Mesenchymal stem cell (in vitro differentiated cells and primary cell): ENCODE data around the gene FRAS1.
A peak's percentile ranks its signal among the peaks of the same experiment; 100 is the strongest.

Experiments used
- DNase-seq: peaks from one replicate; pipeline ENCODE4 v3.0.0-alpha.2; 2013
- H2AFZ ChIP-seq: one replicate; pipeline ENCODE4 v1.6.1; 2013; ENCODE audit warnings: low read depth, mild to moderate bottlenecking, control low read depth, inconsistent platforms, low read length, moderate library complexity
- H2AK5ac ChIP-seq: 2 replicates; pipeline ENCODE4 v1.6.1; 2013; ENCODE audit warnings: low read length, moderate library complexity, mild to moderate bottlenecking, inconsistent platforms; ENCODE audit not compliant: severe bottlenecking
- H2BK120ac ChIP-seq: one replicate; pipeline ENCODE4 v1.6.1; 2013; ENCODE audit warnings: low read depth, mild to moderate bottlenecking, inconsistent platforms, low read length, moderate library complexity
- H2BK12ac ChIP-seq, 2 experiments: one replicate each; pipeline ENCODE4 v1.6.1; 2013; ENCODE audit warnings: inconsistent platforms in 2 of 2, low read length in 2 of 2, mild to moderate bottlenecking in 2 of 2, moderate library complexity in 2 of 2, control low read depth in 1 of 2
- H2BK15ac ChIP-seq: one replicate; pipeline ENCODE4 v1.6.1; 2013; ENCODE audit warnings: mild to moderate bottlenecking, low read depth, inconsistent platforms; ENCODE audit not compliant: poor library complexity, severe bottlenecking
- H2BK5ac ChIP-seq: 2 replicates; pipeline ENCODE4 v1.6.1; 2013; ENCODE audit warnings: low read depth, mild to moderate bottlenecking, low read length, control low read depth, inconsistent platforms; ENCODE audit not compliant: poor library complexity, severe bottlenecking
- H3K14ac ChIP-seq, 2 experiments: one replicate each; pipeline ENCODE4 v1.6.1; 2013; ENCODE audit warnings: inconsistent platforms in 2 of 2, low read length in 2 of 2, control low read depth in 1 of 2, mild to moderate bottlenecking in 1 of 2, moderate library complexity in 1 of 2
- H3K18ac ChIP-seq, 2 experiments: one replicate each; pipeline ENCODE4 v1.6.1; 2013; ENCODE audit warnings: inconsistent platforms in 2 of 2, low read length in 2 of 2, control low read depth in 1 of 2, low read depth in 1 of 2, mild to moderate bottlenecking in 1 of 2
- H3K23ac ChIP-seq, 2 experiments: one replicate each; pipeline ENCODE4 v1.6.1; 2013; ENCODE audit warnings: inconsistent platforms in 2 of 2, low read length in 2 of 2, mild to moderate bottlenecking in 2 of 2, moderate library complexity in 2 of 2, control low read depth in 1 of 2
- H3K27ac ChIP-seq: 2 replicates; pipeline ENCODE4 v1.5.1; 2013; ENCODE audit warnings: mild to moderate bottlenecking, moderate library complexity, low read length, control low read depth, inconsistent platforms; ENCODE audit not compliant: poor library complexity, severe bottlenecking
- H3K27me3 ChIP-seq, 2 experiments: 2 replicates each; pipeline versions ENCODE4 v1.6.1 to v1.7.0; 2013; ENCODE audit warnings: low read length in 2 of 2, mild to moderate bottlenecking in 2 of 2, moderate library complexity in 2 of 2, control low read depth in 1 of 2, inconsistent platforms in 1 of 2; ENCODE audit not compliant: control insufficient read depth in 1 of 2, insufficient read depth in 1 of 2
- H3K36me3 ChIP-seq, 2 experiments: 2 replicates each; pipeline versions ENCODE4 v1.6.1 to v1.7.0; 2013; ENCODE audit warnings: low read length in 2 of 2, control low read depth in 1 of 2, inconsistent platforms in 1 of 2, low read depth in 1 of 2, mild to moderate bottlenecking in 1 of 2; ENCODE audit not compliant: insufficient read depth in 2 of 2, control insufficient read depth in 1 of 2
- H3K4ac ChIP-seq, 2 experiments: one replicate each; pipeline ENCODE4 v1.6.1; 2013; ENCODE audit warnings: inconsistent platforms in 2 of 2, low read length in 2 of 2, mild to moderate bottlenecking in 2 of 2, moderate library complexity in 2 of 2, control low read depth in 1 of 2, low read depth in 1 of 2
- H3K4me1 ChIP-seq: 2 replicates; pipeline ENCODE4 v1.6.1; 2013; ENCODE audit warnings: low read depth, low read length, control low read depth; ENCODE audit not compliant: control insufficient read depth, insufficient read depth
- H3K4me2 ChIP-seq: 2 replicates; pipeline ENCODE4 v1.6.1; 2013; ENCODE audit warnings: low read length, mild to moderate bottlenecking, inconsistent platforms; ENCODE audit not compliant: poor library complexity, severe bottlenecking
- H3K4me3 ChIP-seq, 2 experiments: 2 replicates each; pipeline versions ENCODE4 v1.5.1 to v1.7.0; 2013; ENCODE audit warnings: low read length in 2 of 2, mild to moderate bottlenecking in 2 of 2, control low read depth in 1 of 2, low read depth in 1 of 2; ENCODE audit not compliant: insufficient read depth in 1 of 2
- H3K79me1 ChIP-seq: replicated peaks from 2 replicates; pipeline ENCODE4 v1.6.1; 2013; ENCODE audit warnings: mild to moderate bottlenecking, control low read depth, low read length, inconsistent platforms; ENCODE audit not compliant: poor library complexity, severe bottlenecking
- H3K9ac ChIP-seq: 2 replicates; pipeline ENCODE4 v1.7.0; 2013; ENCODE audit warnings: mild to moderate bottlenecking, low read length, moderate library complexity
- H3K9me3 ChIP-seq: 2 replicates; pipeline ENCODE4 v1.7.0; 2013; ENCODE audit warnings: mild to moderate bottlenecking, low read length; ENCODE audit not compliant: control insufficient read depth
- H4K8ac ChIP-seq: one replicate; pipeline ENCODE4 v1.6.1; 2013; ENCODE audit warnings: inconsistent platforms, mild to moderate bottlenecking, low read length, moderate library complexity
- H4K91ac ChIP-seq: one replicate; pipeline ENCODE4 v1.6.1; 2013; ENCODE audit warnings: mild to moderate bottlenecking, low read length, inconsistent platforms
- WGBS: methylation state at CpG from one replicate; pipeline ENCODE4 v1.1.7; 2013; ENCODE audit warnings: mixed read lengths; 5-methylcytosine and 5-hydroxymethylcytosine counted together

FRAS1 gene

DNA sequence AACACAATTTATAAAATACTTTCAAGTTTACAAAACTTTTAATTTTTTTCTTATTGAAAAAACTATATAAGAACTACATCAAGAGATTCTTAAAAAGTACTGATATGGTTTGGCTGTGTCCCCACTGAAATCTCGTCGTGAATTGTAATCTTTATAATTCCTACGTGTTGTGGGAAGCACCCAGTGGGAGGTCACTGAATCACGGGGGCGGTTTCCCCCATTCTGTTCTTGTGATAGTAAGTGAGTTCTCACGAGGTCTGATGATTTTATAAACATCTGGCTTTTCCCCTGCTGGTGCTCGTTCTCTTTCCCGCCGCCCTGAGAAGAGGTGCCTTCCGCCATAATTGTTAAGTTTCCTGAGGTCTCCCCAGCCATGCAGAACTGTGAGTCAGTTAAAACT lies 88.5 kb downstream of the FRAS1 start:
- Histone ChIP-seq H2BK5ac (no peak overlapping the region), H3K27ac (no peak overlapping the region), H3K9ac (no peak overlapping the region), H3K4ac (no peak overlapping the region), H3K79me1 (no peaks in the 10 kb centered on the region), H3K4me3 (no peak overlapping the region), H2AK5ac (no peak overlapping the region), H2AFZ (no peak overlapping the region), H3K4me1 (peaks cover 5% of the 10 kb centered on the region), H4K8ac (no peak overlapping the region), H2BK120ac (no peak overlapping the region), H3K36me3 (no peaks in the 10 kb centered on the region), H4K91ac (no peak overlapping the region), H2BK12ac (no peak overlapping the region), H3K23ac (no peak overlapping the region), H3K14ac (no peak overlapping the region), H3K4me2 (no peak overlapping the region), H3K9me3 (no peaks in the 10 kb centered on the region), H3K18ac (no peak overlapping the region), H3K27me3 (no peaks in the 10 kb centered on the region), H2BK15ac (no peak overlapping the region)
- 77% methylated on average over 10 of the region's 10 CpGs for WGBS
- DNase-seq: no peak

DNA sequence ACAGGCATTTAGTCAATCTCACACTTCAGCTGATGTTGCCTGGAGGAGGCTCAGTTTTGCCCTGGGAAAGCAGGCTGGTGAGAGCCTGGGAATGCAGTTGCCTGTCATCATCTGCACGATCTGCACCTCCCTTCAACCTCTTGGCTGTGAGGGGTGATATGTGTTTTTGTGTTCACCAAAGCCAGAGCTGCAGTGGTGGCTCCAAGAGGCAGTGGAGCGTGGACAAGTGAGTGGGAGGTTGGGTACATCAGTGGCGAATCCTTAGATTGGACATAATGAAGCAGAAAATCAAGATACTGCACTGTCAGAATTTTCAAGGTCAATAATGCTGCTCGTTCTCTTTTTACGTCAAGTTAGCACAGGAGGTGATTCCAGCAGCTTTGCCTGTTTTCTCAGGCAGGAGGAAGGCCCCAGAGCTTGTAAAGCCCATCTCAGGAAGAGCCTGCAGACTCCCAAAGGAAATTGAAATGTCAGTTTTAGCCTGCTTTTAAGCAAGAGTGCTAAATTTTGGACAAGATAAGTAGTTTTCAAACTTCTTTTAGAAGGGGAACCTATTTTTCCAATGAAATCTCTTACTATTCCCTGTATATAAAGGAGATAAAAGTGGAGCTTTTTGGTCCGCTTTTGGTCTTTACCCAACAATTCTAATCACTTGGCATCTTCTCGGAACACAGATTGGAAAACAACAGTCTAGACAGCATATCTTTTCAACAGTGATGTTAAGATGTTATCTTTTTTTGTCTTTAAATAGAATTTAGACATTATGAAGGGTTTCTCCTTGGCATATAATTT lies 92.8 kb downstream of the FRAS1 start:
- H2BK5ac ChIP-seq: no peak overlapping the region
- H3K27ac ChIP-seq: peak overlapping the region; percentile 68
- H3K36me3 ChIP-seq: no peaks in the 10 kb centered on the region
- peaks cover 0 to 4% of the 10 kb centered on the region in 2 experiments for H3K27me3 ChIP-seq
- peaks cover 5% of the 10 kb centered on the region for H3K4me1 ChIP-seq
- no peak overlapping the region for H2BK15ac ChIP-seq
- H4K8ac ChIP-seq: no peak overlapping the region
- H3K79me1 ChIP-seq: no peaks in the 10 kb centered on the region
- no peak for DNase-seq
- H3K14ac ChIP-seq: no peak overlapping the region
- H3K23ac ChIP-seq: no peak overlapping the region
- H2BK120ac ChIP-seq: no peak overlapping the region
- no peak overlapping the region for H2AFZ ChIP-seq
- no peak overlapping the region for H3K4ac ChIP-seq
- H3K9ac ChIP-seq: no peak overlapping the region
- no peaks in the 10 kb centered on the region for H3K9me3 ChIP-seq
- no peak overlapping the region for H3K4me2 ChIP-seq
- no peak overlapping the region for H2AK5ac ChIP-seq
- H3K18ac ChIP-seq: no peak overlapping the region
- 61% methylated on average over 5 of the region's 7 CpGs for WGBS
- no peak overlapping the region for H4K91ac ChIP-seq
- H3K4me3 ChIP-seq: no peak overlapping the region
- no peak overlapping the region for H2BK12ac ChIP-seq

DNA sequence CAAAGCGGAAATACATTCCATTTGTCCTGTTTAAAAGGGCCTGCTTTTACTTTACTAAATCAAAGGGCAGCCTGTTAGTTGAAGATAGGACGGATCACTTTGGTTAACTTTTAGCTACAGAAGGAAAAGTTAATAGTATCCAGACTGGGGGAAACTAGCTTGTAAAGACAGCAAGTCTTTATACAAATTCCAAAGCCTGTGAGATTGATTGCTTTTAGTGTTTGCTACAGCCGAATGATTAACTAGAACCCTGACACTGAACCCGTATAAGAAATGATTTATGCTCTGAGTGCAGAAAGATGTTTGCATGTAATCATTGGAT lies 93.4 kb downstream of the FRAS1 start:
- 36% methylated on average over 3 of the region's 4 CpGs for WGBS
- H3K27ac ChIP-seq: peak overlapping the region; percentile 68

DNA sequence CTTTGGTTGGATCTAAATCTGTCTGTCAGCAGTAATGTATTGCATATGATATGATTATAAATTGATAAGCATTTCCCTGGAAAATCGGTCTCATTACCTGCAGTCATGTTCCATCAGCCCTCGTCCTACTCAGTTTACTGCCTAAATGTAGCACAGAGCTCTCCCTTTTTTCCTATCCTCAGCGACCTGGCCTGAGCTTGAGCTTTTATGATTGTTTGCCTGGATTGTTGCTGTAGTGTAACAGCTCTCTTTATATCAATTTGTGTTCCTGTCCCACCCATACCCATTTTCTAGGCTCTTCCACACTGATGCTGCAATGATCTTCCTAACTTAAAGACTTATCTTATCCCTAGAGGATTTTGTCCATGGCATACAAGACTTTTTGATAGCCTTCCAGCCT lies 95.7 kb downstream of the FRAS1 start:
- Histone ChIP-seq H4K8ac (no peak overlapping the region), H3K14ac (no peak overlapping the region), H2BK15ac (no peak overlapping the region), H3K9me3 (no peaks in the 10 kb centered on the region), H3K79me1 (no peaks in the 10 kb centered on the region), H3K4ac (no peak overlapping the region), H3K4me2 (no peak overlapping the region), H3K18ac (no peak overlapping the region), H4K91ac (no peak overlapping the region), H2AFZ (no peak overlapping the region), H3K36me3 (no peaks in the 10 kb centered on the region), H3K27me3 (peaks cover 0 to 4% of the 10 kb centered on the region in 2 experiments), H2AK5ac (no peak overlapping the region), H3K23ac (no peak overlapping the region), H2BK5ac (no peak overlapping the region), H3K9ac (no peak overlapping the region), H3K4me1 (peaks cover 5% of the 10 kb centered on the region), H3K27ac (no peak overlapping the region), H3K4me3 (no peak overlapping the region), H2BK120ac (no peak overlapping the region), H2BK12ac (no peak overlapping the region)
- DNase-seq: no peak
- no CpG with 5 or more reads among the region's 3 CpGs for WGBS

More for the DNA sequence above, 93.4 kb downstream of the FRAS1 start:
- no peak overlapping the region for H3K14ac ChIP-seq
- no peaks in the 10 kb centered on the region for H3K36me3 ChIP-seq
- H3K23ac ChIP-seq: no peak overlapping the region
- H3K9me3 ChIP-seq: no peaks in the 10 kb centered on the region
- no peak overlapping the region for H3K18ac ChIP-seq
- no peak overlapping the region for H2BK120ac ChIP-seq
- H3K4me1 ChIP-seq: peaks cover 5% of the 10 kb centered on the region
- no peak overlapping the region for H2BK5ac ChIP-seq
- peaks cover 0 to 4% of the 10 kb centered on the region in 2 experiments for H3K27me3 ChIP-seq
- no peak overlapping the region for H2BK12ac ChIP-seq
- H2BK15ac ChIP-seq: no peak overlapping the region
- H3K9ac ChIP-seq: no peak overlapping the region
- H2AFZ ChIP-seq: no peak overlapping the region
- H3K79me1 ChIP-seq: no peaks in the 10 kb centered on the region
- H3K4ac ChIP-seq: no peak overlapping the region
- no peak overlapping the region for H3K4me3 ChIP-seq
- H2AK5ac ChIP-seq: no peak overlapping the region
- H3K4me2 ChIP-seq: no peak overlapping the region
- no peak overlapping the region for H4K91ac ChIP-seq
- no peak for DNase-seq
- no peak overlapping the region for H4K8ac ChIP-seq
